ENCODE results near the gene HDLBP. TPM values are rescaled to one million over a fixed set of nuclear protein-coding genes. Genes with fewer than 3 reads are reported as not detected.

Gene HDLBP
- total and polyA plus RNA-seq, 10 of the 15 experiments (the other 5 are each of a cell fraction or from before 2014, with no cell fraction given): 19.5 to 383 (median 249) TPM

- FAIRE-seq: peak; percentile 49
- ChIA-PET POLR2A (interaction anchor here (0.6 to 4.0 kb wide), 21 partner anchors 9 to 386 kb away, joined by 3 to 23 read pairs (median 3); partner anchors contain the start of gene DTYMK), SMC1A (ENCODE audit: uncharacterized antibody, unreplicated experiment) (interaction anchor here (0.7 to 4.3 kb wide), 18 partner anchors 8 to 222 kb away, joined by 3 to 28 read pairs (median 5); no protein-coding TSS in a partner anchor), CTCF (interaction anchor here (0.6 to 2.9 kb wide), 15 partner anchors 8 to 96 kb away, joined by 3 to 13 read pairs (median 4); no protein-coding TSS in a partner anchor), RAD21 (ENCODE audit: unreplicated experiment) (interaction anchor here (1.0 to 2.9 kb wide), 15 partner anchors 8 to 215 kb away, joined by 3 to 11 read pairs (median 4); partner anchors contain the start of gene PASK)
- BruUV-seq (replicated peaks): TSS peak; percentile 56
- peak overlapping the region; percentile 88 for H3K9ac ChIP-seq (ENCODE audit: control insufficient read depth, insufficient read depth, low read length)
- peaks cover 94% of the 10 kb centered on the region for H3K79me2 ChIP-seq (ENCODE audit: control insufficient read depth, insufficient read depth, low read length)
- no peaks in the 10 kb centered on the region for H3K9me3 ChIP-seq (replicated peaks; ENCODE audit: control insufficient read depth, insufficient read depth, low read length)
- H4K20me1 ChIP-seq (ENCODE audit: control insufficient read depth, insufficient read depth): no peaks in the 10 kb centered on the region; the same call in 1 of the 2 replicates
- H3K4me1 ChIP-seq (ENCODE audit: control insufficient read depth, insufficient read depth, low read length): peaks cover 20% of the 10 kb centered on the region
- no peaks in the 10 kb centered on the region for H3K36me3 ChIP-seq (ENCODE audit: control insufficient read depth in 2 of 2, insufficient read depth in 2 of 2, low read length in 1 of 2)
- in situ Hi-C loops (cut with MboI) (no loop called here), intact Hi-C loops (cut with micrococcal nuclease; ENCODE audit: unreplicated experiment) (loop anchor here (1.0 to 5.0 kb wide), 4 partner anchors 42 to 212 kb away; partner anchors contain the start of genes FARP2 and MTERF4)
- H2AFZ ChIP-seq (ENCODE audit: control insufficient read depth, low read depth, low read length): peak overlapping the region; percentile 56; the same call in 1 of the 2 replicates
- no peaks in the 10 kb centered on the region for H3K27me3 ChIP-seq (replicated peaks in 1 of 2; ENCODE audit: control insufficient read depth in 2 of 2, insufficient read depth in 2 of 2, low read length in 1 of 2)
- WGBS (ENCODE audit: insufficient coverage, insufficient replicate concordance, low lambda C conversion rate, missing lambda C conversion rate): 2% methylated on average over 37 of the region's 38 CpGs
- peak overlapping the region; percentile 94 for H3K27ac ChIP-seq (ENCODE audit: control insufficient read depth, insufficient read depth)
- no peak for ATAC-seq
- no peak for DNase-seq (ENCODE audit: low read depth, low spot score)
- peak overlapping the region; percentile 85 for H3K4me2 ChIP-seq (ENCODE audit: control insufficient read depth, insufficient read depth)
- H3K4me3 ChIP-seq: peak overlapping the region; percentile 90
- TF ChIP-seq NR2C2 (IDR thresholded peaks at IDR 0.05; ENCODE audit: borderline replicate concordance, control insufficient read depth, insufficient read length, low read depth): no peak
- peak; percentile 67; the same call in 1 of the 2 replicates for TF ChIP-seq ZNF217 (IDR thresholded peaks at IDR 0.05)
- no peak for TF ChIP-seq HSF1 (IDR thresholded peaks at IDR 0.05; ENCODE audit: low read depth, low read length)
- no peak for TF ChIP-seq NFIC (IDR thresholded peaks at IDR 0.05; ENCODE audit: low read depth, low read length)
- no peak for TF ChIP-seq NR2F1 (conservative IDR thresholded peaks at IDR 0.05)
- TF ChIP-seq FOXK2 (IDR thresholded peaks at IDR 0.05): no peak
- no peak for TF ChIP-seq IRF3 (IDR thresholded peaks at IDR 0.05)
- no peak for TF ChIP-seq USF1 (IDR thresholded peaks at IDR 0.05; ENCODE audit: borderline replicate concordance, extremely low read length, insufficient read depth, low read depth, low read length)
- no peak for TF ChIP-seq TBL1XR1 (IDR thresholded peaks at IDR 0.05; ENCODE audit: low read depth, low read length)
- peak; percentile 53; the same call in 1 of the 2 replicates for TF ChIP-seq YY1 (IDR thresholded peaks at IDR 0.05; ENCODE audit: low read depth, low read length)
- TF ChIP-seq LARP7 (IDR thresholded peaks at IDR 0.05): peak; percentile 78
- no peak for TF ChIP-seq ZBTB40 (IDR thresholded peaks at IDR 0.05; ENCODE audit: borderline replicate concordance)
- no peak for TF ChIP-seq FOXM1 (IDR thresholded peaks at IDR 0.05; ENCODE audit: low read depth, low read length)
- TF ChIP-seq SUPT20H (IDR thresholded peaks at IDR 0.05; ENCODE audit: borderline replicate concordance, control insufficient read depth, low read depth, low read length): no peak
Measured at GRCh38 chr2:241314226-241315092, 1.0 kb downstream of the HDLBP start.

Measured in GM12878 (cell line).